Panc1 (cell line): ENCODE measurements around the gene EHD1. TPM values are rescaled to one million over a fixed set of nuclear protein-coding genes. Genes with fewer than 3 reads are reported as not detected.

ENCODE experiments used
- ATAC-seq: fragments of 200-7000 bp; cut with Tn5 transposase; 2 replicates; pipeline ENCODE4 v1.9.1; 2020; ENCODE audit warnings: mild to moderate bottlenecking, moderate library complexity
- BruUV-seq: library from RNA; stranded (reverse); fragments of 400-500 nt; replicated peaks from 2 replicates; lab custom pipeline; 2021; lab: Mats Ljungman, UMichigan
- CTCF ChIA-PET: fragments of 300-600 bp; sonication (Branson Sonifier 250); formaldehyde crosslinking; loops from one replicate; lab custom pipeline; 2022; ENCODE audit warnings: antibody characterized with exemption; lab: Charles Lee
- POLR2A ChIA-PET: fragments of 300-600 bp; sonication (Branson Sonifier 250); formaldehyde crosslinking; loops from one replicate; lab custom pipeline; 2022; ENCODE audit warnings: antibody characterized with exemption; lab: Charles Lee
- DNase-seq: peaks from one replicate; pipeline ENCODE4 v3.0.0-alpha.2; 2010; ENCODE audit warnings: low read depth, low spot score
- H3K27ac ChIP-seq: 2 replicates; pipeline ENCODE4 v1.5.1; 2011; ENCODE audit warnings: mild to moderate bottlenecking, low read length, inconsistent platforms
- H3K27me3 ChIP-seq: fragments of 200-500 bp; sonication (Bioruptor generic); 2 replicates; pipeline ENCODE4 v1.6.0; 2014; ENCODE audit warnings: low read length, inconsistent platforms; ENCODE audit not compliant: control insufficient read depth, insufficient read depth
- H3K36me3 ChIP-seq: fragments of 200-500 bp; sonication (Bioruptor generic); 2 replicates; pipeline ENCODE4 v1.5.1; 2014; ENCODE audit warnings: inconsistent platforms, mild to moderate bottlenecking, low read length, moderate library complexity; ENCODE audit not compliant: control insufficient read depth, insufficient read depth
- H3K4me1 ChIP-seq: 2 replicates; pipeline ENCODE4 v1.5.1; 2011; ENCODE audit warnings: inconsistent platforms, mild to moderate bottlenecking, low read length, moderate library complexity; ENCODE audit not compliant: control insufficient read depth, insufficient read depth
- H3K4me3 ChIP-seq, 2 experiments: 2 replicates each; pipeline ENCODE4 v1.5.1; 2011 to 2012; ENCODE audit warnings: low read depth in 2 of 2, low read length in 2 of 2, mild to moderate bottlenecking in 2 of 2, inconsistent platforms in 1 of 2, moderate library complexity in 1 of 2
- H3K9me3 ChIP-seq: fragments of 200-500 bp; sonication (Bioruptor generic); 2 replicates; pipeline ENCODE4 v1.5.1; 2014; ENCODE audit warnings: low read depth, mild to moderate bottlenecking, inconsistent platforms, low read length, moderate library complexity; ENCODE audit not compliant: control insufficient read depth, insufficient read depth
- CTCF ChIP-seq: fragments of 450-650 bp; IDR thresholded peaks from 2 replicates; pipeline ENCODE4 v1.5.1; 2017; ENCODE audit warnings: mild to moderate bottlenecking
- POLR2AphosphoS5 ChIP-seq: IDR thresholded peaks from 2 replicates; pipeline ENCODE4 v1.6.1; 2012; ENCODE audit warnings: mild to moderate bottlenecking, low read depth, low read length, moderate library complexity
- REST ChIP-seq, 2 experiments: IDR thresholded peaks; 2 replicates each; pipeline ENCODE4 v1.6.1; 2011 to 2012; ENCODE audit warnings: low read depth in 2 of 2, control low read depth in 1 of 2, low read length in 1 of 2, mild to moderate bottlenecking in 1 of 2, moderate library complexity in 1 of 2; ENCODE audit not compliant: insufficient read depth in 1 of 2
- SIN3A ChIP-seq: IDR thresholded peaks from 2 replicates; pipeline ENCODE4 v1.6.1; 2012; ENCODE audit warnings: low read depth, mild to moderate bottlenecking, low read length, moderate library complexity, borderline replicate concordance; ENCODE audit not compliant: insufficient read depth
- TCF7L2 ChIP-seq: IDR thresholded peaks from 2 replicates; pipeline ENCODE4 v1.6.1; 2011; ENCODE audit warnings: mild to moderate bottlenecking, low read depth, low read length, inconsistent platforms
- in situ Hi-C: cut with HindIII; loops from 2 replicates; pipeline ENCODE4 v1.10.0; 2016; ENCODE audit warnings: low sequenced_read_pairs, low pct_unique_long_range_greater_than_20kb
- intact Hi-C: fragments of 100-400 bp; cut with micrococcal nuclease; formaldehyde crosslinking; loops from one replicate; pipeline ENCODE4 v1.10.0; 2022; ENCODE audit not compliant: unreplicated experiment
- total RNA-seq: library from RNA; stranded (reverse); gene quantifications from one replicate; pipeline ENCODE4 v1.2.1, GENCODE V29; 2021; ENCODE audit not compliant: unreplicated experiment

Gene EHD1
- total RNA-seq, 1 experiment from 2014 or later = 186 TPM

GRCh38 chr11:64834723-64835615, 43.5 kb downstream of the EHD1 start:
- H3K9me3 ChIP-seq = no peaks in the 10 kb centered on the region
- ChIA-PET POLR2A (interaction anchor here (0.6 to 1.1 kb wide), 3 partner anchors 19 to 31 kb away, joined by 3 to 8 read pairs (median 4); no protein-coding TSS in a partner anchor), CTCF (interaction anchor here (0.5 to 1.5 kb wide), 2 partner anchors 9 to 288 kb away, joined by 3 to 6 read pairs; partner anchors contain the start of gene CDC42BPG)
- ATAC-seq (peak; percentile 89), DNase-seq (no peak)
- H3K36me3 ChIP-seq = no peaks in the 10 kb centered on the region
- no peak overlapping the region for H3K4me3 ChIP-seq
- peak overlapping the region; percentile 59; the same call in 1 of the 2 replicates for H3K27ac ChIP-seq
- H3K4me1 ChIP-seq = peaks cover 18% of the 10 kb centered on the region
- BruUV-seq = no TSS peak
- no peaks in the 10 kb centered on the region for H3K27me3 ChIP-seq
- TF ChIP-seq TCF7L2 (no peak), POLR2AphosphoS5 (no peak), SIN3A (no peak), CTCF (no peak), REST (IDR thresholded peaks at IDR 0.05; ENCODE audit: insufficient read depth in 1 of 2, low read depth in 2 of 2, low read length in 1 of 2) (no peak)
- intact Hi-C loops = no loop called here
- in situ Hi-C loops = no loop called here

- BruUV-seq = no TSS peak
- H3K36me3 ChIP-seq = no peaks in the 10 kb centered on the region
- ChIA-PET CTCF (interaction anchor here (1.5 kb wide), 1 partner anchor 10 kb away, joined by 3 read pairs; the partner anchor contains the start of gene CDC42BPG), POLR2A (interaction anchor here (0.6 to 1.1 kb wide), 2 partner anchors 28 to 30 kb away, joined by 3 to 4 read pairs; no protein-coding TSS in a partner anchor)
- DNase-seq (no peak), ATAC-seq (no peak)
- H3K4me1 ChIP-seq = peaks cover 18% of the 10 kb centered on the region
- intact Hi-C loops (no loop called here), in situ Hi-C loops (no loop called here)
- TF ChIP-seq CTCF = no peak
- TF ChIP-seq REST (IDR thresholded peaks at IDR 0.05; ENCODE audit: insufficient read depth in 1 of 2, low read depth in 2 of 2, low read length in 1 of 2) = no peak
- TF ChIP-seq TCF7L2 = no peak
- no peak for TF ChIP-seq SIN3A
- TF ChIP-seq POLR2AphosphoS5 = no peak
- H3K4me3 ChIP-seq = no peak overlapping the region
- H3K9me3 ChIP-seq = no peaks in the 10 kb centered on the region
- no peak overlapping the region for H3K27ac ChIP-seq
- no peaks in the 10 kb centered on the region for H3K27me3 ChIP-seq
These were observed 44.2 kb downstream of the EHD1 start for GRCh38 chr11:64834031-64834722.
